T-cell (primary cell): ENCODE data around the gene SLC25A45. TPM values are rescaled to one million over a fixed set of nuclear protein-coding genes. Genes with fewer than 3 reads are reported as not detected.

ENCODE experiments used
- ATAC-seq, 4 experiments: fragments of 200-7000 bp in 3 of 4; fragments of 150-1000 bp in 1 of 4; cut with Tn5 transposase; replicated peaks in 1 of 4; 1 replicate in 3 of 4; 2 replicates in 1 of 4; pipeline ENCODE4 v1.10.0; 2021; ENCODE audit warnings: moderate library complexity in 3 of 4, mild to moderate bottlenecking in 2 of 4, moderate number of reproducible peaks in 1 of 4
- CTCF ChIA-PET, 2 donors: fragments of 300-600 bp; sonication (Branson Sonifier 250); formaldehyde crosslinking; loops; one replicate each; lab custom pipeline; 2022; ENCODE audit warnings: antibody characterized with exemption in 2 of 2; lab: Charles Lee
- POLR2A ChIA-PET, 2 donors: fragments of 300-600 bp; sonication (Branson Sonifier 250); formaldehyde crosslinking; loops; one replicate each; lab custom pipeline; 2022; ENCODE audit warnings: antibody characterized with exemption in 2 of 2; lab: Charles Lee
- DNase-seq, 35 experiments: peaks; one replicate each; pipeline versions ENCODE4 v3.0.0 to v3.0.0-alpha.2; 2013 to 2023
- H3K27ac ChIP-seq: one replicate; pipeline ENCODE4 v1.5.1; 2013; ENCODE audit warnings: low read length
- H3K27me3 ChIP-seq, 2 experiments: replicated peaks in 1 of 2; 1 replicate in 1 of 2; 2 replicates in 1 of 2; pipeline versions ENCODE4 v1.6.1 to v1.7.0; 2013; ENCODE audit warnings: low read length in 1 of 2, mixed read lengths in 1 of 2; ENCODE audit not compliant: control insufficient read depth in 2 of 2, insufficient read depth in 2 of 2; ENCODE audit errors: extremely low read depth in 1 of 2
- H3K36me3 ChIP-seq, 2 donors: 1 replicate in 1 of 2; 2 replicates in 1 of 2; pipeline versions ENCODE4 v1.6.1 to v1.7.0; 2013; ENCODE audit warnings: low read length in 1 of 2; ENCODE audit not compliant: control insufficient read depth in 2 of 2, insufficient read depth in 1 of 2; ENCODE audit errors: extremely low read depth in 1 of 2
- H3K4me1 ChIP-seq, 2 experiments: 1 replicate in 1 of 2; 2 replicates in 1 of 2; pipeline versions ENCODE4 v1.6.1 to v1.7.0; 2013; ENCODE audit warnings: low read length in 2 of 2, mixed read lengths in 1 of 2; ENCODE audit not compliant: insufficient read depth in 2 of 2, control insufficient read depth in 1 of 2; ENCODE audit errors: extremely low read depth in 1 of 2
- H3K4me3 ChIP-seq, 2 donors: 1 replicate in 1 of 2; 2 replicates in 1 of 2; pipeline versions ENCODE4 v1.5.1 to v1.7.0; 2013; ENCODE audit warnings: mild to moderate bottlenecking in 2 of 2, low read length in 1 of 2, moderate library complexity in 1 of 2; ENCODE audit not compliant: control insufficient read depth in 1 of 2; ENCODE audit errors: extremely low read depth in 1 of 2
- H3K9me3 ChIP-seq: 2 replicates; pipeline ENCODE4 v1.7.0; 2013
- H3K27ac Mint-ChIP-seq, 2 donors: one replicate each; pipeline ENCODE4 v1.8.0; 2020 to 2021; ENCODE audit warnings: mild to moderate bottlenecking in 2 of 2, mixed read lengths in 2 of 2
- H3K27me3 Mint-ChIP-seq, 2 donors: one replicate each; pipeline ENCODE4 v1.8.0; 2021 to 2022; ENCODE audit warnings: mixed read lengths in 2 of 2
- H3K36me3 Mint-ChIP-seq: one replicate; pipeline ENCODE4 v1.8.0; 2021; ENCODE audit warnings: mixed read lengths
- H3K4me1 Mint-ChIP-seq, 3 donors: one replicate each; pipeline ENCODE4 v1.8.0; 2020 to 2022; ENCODE audit warnings: mixed read lengths in 3 of 3, mild to moderate bottlenecking in 1 of 3
- H3K4me3 Mint-ChIP-seq, 3 donors: one replicate each; pipeline ENCODE4 v1.8.0; 2020 to 2022; ENCODE audit warnings: mild to moderate bottlenecking in 3 of 3, mixed read lengths in 3 of 3, moderate library complexity in 3 of 3
- H3K9me3 Mint-ChIP-seq, 3 donors: one replicate each; pipeline ENCODE4 v1.8.0; 2020 to 2022; ENCODE audit warnings: mixed read lengths in 3 of 3
- WGBS: methylation state at CpG from one replicate; pipeline ENCODE4 v1.1.5; 2013; ENCODE audit warnings: missing lambda C conversion rate; ENCODE audit not compliant: insufficient coverage; 5-methylcytosine and 5-hydroxymethylcytosine counted together
- total RNA-seq, 35 experiments: library from RNA in 6 of 35; stranded (reverse) in 6 of 35; fragments of 120-200 nt in 1 of 35; gene quantifications; one replicate each; pipeline versions ENCODE4 v1.2.1 to v1.2.4 and lab custom pipeline; 2013 to 2026

The SLC25A45 gene
- total RNA-seq, 5 donors from 2014 or later (not counting 1 experiment from before 2014, with no cell fraction given): 18.7 to 72.2 (median 22.6) TPM

GRCh38 chr11:65421794-65422632, 39.6 kb upstream of the SLC25A45 start:
- peaks cover 0 to 10% of the 10 kb centered on the region in 2 donors for H3K36me3 ChIP-seq
- Mint-ChIP-seq H3K27me3 (no peaks in the 10 kb centered on the region), H3K4me3 (peak overlapping the region; percentile 91 to 100 (median 98)), H3K4me1 (peaks cover 47 to 89% (median 51%) of the 10 kb centered on the region in 3 donors), H3K27ac (peak overlapping the region; percentile 98 to 99), H3K36me3 (peaks cover 42% of the 10 kb centered on the region), H3K9me3 (no peaks in the 10 kb centered on the region)
- peak overlapping the region; percentile 95 for H3K27ac ChIP-seq
- peaks cover 62 to 73% of the 10 kb centered on the region in 2 experiments for H3K4me1 ChIP-seq
- under 1% methylated on average over 61 of the region's 68 CpGs for WGBS
- CTCF ChIA-PET: interaction anchor here in 1 of 2 donors (1.1 to 3.6 kb wide), 5 partner anchors 11 to 86 kb away, joined by 5 to 30 read pairs (median 6); partner anchors contain the start of gene MALAT1
- peak; percentile 65 to 90 (median 76) for DNase-seq
- peak overlapping the region; percentile 92 to 95 for H3K4me3 ChIP-seq
- no peaks in the 10 kb centered on the region for H3K9me3 ChIP-seq
- ATAC-seq: peak; percentile 3 to 7 (median 4)
- POLR2A ChIA-PET: interaction anchor here (0.6 to 12.1 kb wide), 8 partner anchors 8 to 240 kb away, joined by 3 to 306 read pairs (median 6); partner anchors contain the start of genes MALAT1 (in 2 of the 2) and RELA (in 1 of the 2)
- no peaks in the 10 kb centered on the region for H3K27me3 ChIP-seq

- peaks cover 59 to 75% of the 10 kb centered on the region in 2 experiments for H3K4me1 ChIP-seq
- ATAC-seq (peak; percentile 40 to 58 (median 46)), DNase-seq (peak; percentile 57 to 94 (median 86))
- H3K4me3 ChIP-seq: peak overlapping the region; percentile 92 to 95
- H3K27ac ChIP-seq: peak overlapping the region; percentile 95
- H3K4me1 Mint-ChIP-seq: peaks cover 46 to 89% (median 51%) of the 10 kb centered on the region in 3 donors
- peaks cover 35% of the 10 kb centered on the region for H3K36me3 Mint-ChIP-seq
- POLR2A ChIA-PET: interaction anchor here (0.5 to 12.1 kb wide), 7 partner anchors 9 to 87 kb away, joined by 3 to 306 read pairs (median 13); partner anchors contain the start of gene MALAT1 (in 2 of the 2)
- CTCF ChIA-PET: interaction anchor here in 1 of 2 donors (0.7 to 3.6 kb wide), 4 partner anchors 11 to 87 kb away, joined by 3 to 30 read pairs (median 13); partner anchors contain the start of gene MALAT1
- H3K9me3 ChIP-seq: no peaks in the 10 kb centered on the region
- WGBS: 7% methylated on average over 6 of the region's 15 CpGs
- H3K27me3 Mint-ChIP-seq: no peaks in the 10 kb centered on the region
- H3K4me3 Mint-ChIP-seq: peak overlapping the region; percentile 91 to 100 (median 98)
- H3K36me3 ChIP-seq: peaks cover 0 to 3% of the 10 kb centered on the region in 2 donors
- H3K27me3 ChIP-seq: no peaks in the 10 kb centered on the region
- H3K27ac Mint-ChIP-seq: peak overlapping the region; percentile 98 to 99
- no peaks in the 10 kb centered on the region for H3K9me3 Mint-ChIP-seq
Measured at GRCh38 chr11:65420979-65421793, 38.7 kb upstream of the SLC25A45 start.

GRCh38 chr11:65420506-65420905, 38.1 kb upstream of the SLC25A45 start:
- Mint-ChIP-seq H3K36me3 (peaks cover 30% of the 10 kb centered on the region), H3K27me3 (no peaks in the 10 kb centered on the region), H3K4me1 (peaks cover 51 to 89% (median 55%) of the 10 kb centered on the region in 3 donors), H3K9me3 (no peaks in the 10 kb centered on the region), H3K27ac (peak overlapping the region; percentile 98 to 99), H3K4me3 (peak overlapping the region; percentile 91 to 100 (median 98))
- peak overlapping the region; percentile 95 for H3K27ac ChIP-seq
- no peak for DNase-seq
- H3K4me1 ChIP-seq: peaks cover 57 to 81% of the 10 kb centered on the region in 2 experiments
- no peaks in the 10 kb centered on the region for H3K9me3 ChIP-seq
- peak overlapping the region; percentile 72 to 92 for H3K4me3 ChIP-seq
- ChIA-PET POLR2A (interaction anchor here (0.5 to 12.1 kb wide), 7 partner anchors 12 to 88 kb away, joined by 3 to 306 read pairs (median 13); partner anchors contain the start of gene MALAT1 (in 2 of the 2)), CTCF (interaction anchor here (0.6 to 3.6 kb wide), 6 partner anchors 12 to 480 kb away, joined by 4 to 30 read pairs (median 4); partner anchors contain the start of gene MALAT1 (in 1 of the 2))
- no peak for ATAC-seq
- H3K27me3 ChIP-seq: no peaks in the 10 kb centered on the region
- H3K36me3 ChIP-seq: peaks cover 0 to 3% of the 10 kb centered on the region in 2 donors
- WGBS: no CpG with 5 or more reads among the region's 2 CpGs

GRCh38 chr11:65419772-65420481, 37.5 kb upstream of the SLC25A45 start:
- Mint-ChIP-seq H3K27me3 (no peaks in the 10 kb centered on the region), H3K4me3 (peak overlapping the region; percentile 91 to 100 (median 98)), H3K36me3 (peaks cover 24% of the 10 kb centered on the region), H3K27ac (peak overlapping the region; percentile 98 to 99), H3K4me1 (peaks cover 53 to 86% (median 59%) of the 10 kb centered on the region in 3 donors), H3K9me3 (no peaks in the 10 kb centered on the region)
- WGBS: 0% methylated on average over 1 of the region's 6 CpGs
- no peaks in the 10 kb centered on the region for H3K27me3 ChIP-seq
- peak overlapping the region; percentile 72 to 92 for H3K4me3 ChIP-seq
- H3K9me3 ChIP-seq: no peaks in the 10 kb centered on the region
- ChIA-PET CTCF (interaction anchor here (0.6 to 3.6 kb wide), 9 partner anchors 12 to 481 kb away, joined by 3 to 30 read pairs (median 4); partner anchors contain the start of gene MALAT1 (in 1 of the 2)), POLR2A (interaction anchor here (0.5 to 12.1 kb wide), 8 partner anchors 10 to 88 kb away, joined by 3 to 306 read pairs (median 10); partner anchors contain the start of gene MALAT1 (in 2 of the 2))
- H3K36me3 ChIP-seq: peaks cover 0 to 3% of the 10 kb centered on the region in 2 donors
- ATAC-seq (no peak), DNase-seq (peak in 23 of 35 experiments; percentile 29 to 69 (median 47))
- H3K27ac ChIP-seq: peak overlapping the region; percentile 95
- peaks cover 55 to 85% of the 10 kb centered on the region in 2 experiments for H3K4me1 ChIP-seq

- H3K9me3 ChIP-seq: no peaks in the 10 kb centered on the region
- 14% methylated on average over 4 of the region's 7 CpGs for WGBS
- ChIA-PET CTCF (interaction anchor here (0.7 to 3.6 kb wide), 8 partner anchors 13 to 89 kb away, joined by 3 to 30 read pairs (median 4); partner anchors contain the start of gene MALAT1 (in 1 of the 2)), POLR2A (interaction anchor here (1.0 to 12.1 kb wide), 7 partner anchors 11 to 88 kb away, joined by 3 to 306 read pairs (median 13); partner anchors contain the start of gene MALAT1 (in 2 of the 2))
- Mint-ChIP-seq H3K4me1 (peaks cover 53 to 81% (median 62%) of the 10 kb centered on the region in 3 donors), H3K36me3 (peaks cover 19% of the 10 kb centered on the region), H3K9me3 (no peaks in the 10 kb centered on the region), H3K27me3 (no peaks in the 10 kb centered on the region), H3K4me3 (peak overlapping the region; percentile 91 to 100 (median 98)), H3K27ac (peak overlapping the region; percentile 98 to 99)
- H3K27ac ChIP-seq: peak overlapping the region; percentile 95
- ATAC-seq (no peak), DNase-seq (no peak)
- H3K27me3 ChIP-seq: no peaks in the 10 kb centered on the region
- peaks cover 55 to 81% of the 10 kb centered on the region in 2 experiments for H3K4me1 ChIP-seq
- H3K4me3 ChIP-seq: peak overlapping the region; percentile 72 to 92
- peaks cover 0 to 3% of the 10 kb centered on the region in 2 donors for H3K36me3 ChIP-seq
Measured at GRCh38 chr11:65419460-65419771, 37.0 kb upstream of the SLC25A45 start.
